Measurements from ENCODE around the gene RASGRF1.

GRCh38 chr15:79049416-79049815 is 41.2 kb downstream of the RASGRF1 start:
- TF ChIP-seq PATZ1 (CRISPR knock-in tag; IDR thresholded peaks at IDR 0.05; ENCODE audit: borderline replicate concordance) (no peak), TCF4 (CRISPR knock-in tag; IDR thresholded peaks at IDR 0.05; ENCODE audit: borderline replicate concordance) (no peak), TSHZ2 (CRISPR knock-in tag; IDR thresholded peaks at IDR 0.05) (no peak), CSDC2 (CRISPR knock-in tag; IDR thresholded peaks at IDR 0.05) (no peak), BACH2 (CRISPR knock-in tag; IDR thresholded peaks at IDR 0.05; ENCODE audit: borderline replicate concordance) (no peak), CREB5 (CRISPR knock-in tag; IDR thresholded peaks at IDR 0.05; ENCODE audit: low read depth) (no peak), RARB (CRISPR knock-in tag; IDR thresholded peaks at IDR 0.05) (no peak), GLIS3 (CRISPR knock-in tag; IDR thresholded peaks at IDR 0.05) (no peak), ESRRG (CRISPR knock-in tag; IDR thresholded peaks at IDR 0.05) (no peak)

All from SK-N-SH treated with all-trans-retinoic acid at 6 μM for 48 hours (cell line).